ENCODE measurements around the gene KRTAP1-5. TPM values are rescaled to one million over a fixed set of nuclear protein-coding genes. Genes with fewer than 3 reads are reported as not detected.
"Not testable (repeated sequence)": the region's sequence is repeated elsewhere in the genome, so short reads cannot be mapped to it uniquely, and the experiment has no call there.

Gene KRTAP1-5
- total and polyA plus RNA-seq, 2 donors: 0.05 TPM; not detected in 1

GRCh38 chr17:40999563-40999962 lies 27.4 kb downstream of the KRTAP1-5 start, which contains the start of gene KRTAP3-2:
KRTAP3-2 (minus strand) TSS chr17:40999906; CDS start chr17:40999853, 53 bp downstream.
- not testable (repeated sequence) for DNase-seq (ENCODE audit: low read depth in 6 of 9, low spot score in 9 of 9); H3K4me1 ChIP-seq (ENCODE audit: control insufficient read depth in 2 of 2, insufficient read depth in 2 of 2, low read length in 2 of 2); H3K27ac ChIP-seq (ENCODE audit: low read depth in 1 of 2, low read length in 1 of 2); H3K27me3 ChIP-seq (ENCODE audit: control insufficient read depth in 2 of 2, insufficient read depth in 1 of 2, low read length in 1 of 2); H3K9me3 ChIP-seq (ENCODE audit: control insufficient read depth in 2 of 2, insufficient read depth in 1 of 2, low read length in 1 of 2); H3K36me3 ChIP-seq (ENCODE audit: control insufficient read depth in 2 of 2, insufficient read depth in 2 of 2, low read length in 1 of 2); H3K4me3 ChIP-seq (ENCODE audit: low read length in 2 of 2)
- WGBS: 91% methylated on average over 6 of the region's 6 CpGs

GRCh38 chr17:40997361-40997760 lies 29.6 kb downstream of the KRTAP1-5 start:
- no peaks in the 10 kb centered on the region for H3K9me3 ChIP-seq (ENCODE audit: control insufficient read depth in 2 of 2, insufficient read depth in 1 of 2, low read length in 1 of 2)
- no peaks in the 10 kb centered on the region for H3K36me3 ChIP-seq (ENCODE audit: control insufficient read depth in 2 of 2, insufficient read depth in 2 of 2, low read length in 1 of 2)
- no peak for DNase-seq (ENCODE audit: low read depth in 6 of 9, low spot score in 9 of 9)
- H3K27ac ChIP-seq (ENCODE audit: low read depth in 1 of 2, low read length in 1 of 2): no peak overlapping the region
- H3K27me3 ChIP-seq (ENCODE audit: control insufficient read depth in 2 of 2, insufficient read depth in 1 of 2, low read length in 1 of 2): peaks cover 0 to 2% of the 10 kb centered on the region in 2 donors
- no peaks in the 10 kb centered on the region for H3K4me1 ChIP-seq (ENCODE audit: control insufficient read depth in 2 of 2, insufficient read depth in 2 of 2, low read length in 2 of 2)
- WGBS: 91% methylated on average over 2 of the region's 2 CpGs
- no peak overlapping the region for H3K4me3 ChIP-seq (ENCODE audit: low read length in 2 of 2)

GRCh38 chr17:40996829-40997228 lies 30.2 kb downstream of the KRTAP1-5 start:
- Histone ChIP-seq H3K36me3 (ENCODE audit: control insufficient read depth in 2 of 2, insufficient read depth in 2 of 2, low read length in 1 of 2) (no peaks in the 10 kb centered on the region), H3K27ac (ENCODE audit: low read depth in 1 of 2, low read length in 1 of 2) (no peak overlapping the region), H3K4me1 (ENCODE audit: control insufficient read depth in 2 of 2, insufficient read depth in 2 of 2, low read length in 2 of 2) (no peaks in the 10 kb centered on the region), H3K27me3 (ENCODE audit: control insufficient read depth in 2 of 2, insufficient read depth in 1 of 2, low read length in 1 of 2) (peaks cover 0 to 2% of the 10 kb centered on the region in 2 donors), H3K4me3 (ENCODE audit: low read length in 2 of 2) (no peak overlapping the region), H3K9me3 (ENCODE audit: control insufficient read depth in 2 of 2, insufficient read depth in 1 of 2, low read length in 1 of 2) (no peaks in the 10 kb centered on the region)
- 83% methylated on average over 4 of the region's 4 CpGs for WGBS
- DNase-seq (ENCODE audit: low read depth in 6 of 9, low spot score in 9 of 9): no peak

GRCh38 chr17:40995116-40995515 lies 31.9 kb downstream of the KRTAP1-5 start:
- Histone ChIP-seq H3K4me1 (ENCODE audit: control insufficient read depth in 2 of 2, insufficient read depth in 2 of 2, low read length in 2 of 2) (no peaks in the 10 kb centered on the region), H3K27me3 (ENCODE audit: control insufficient read depth in 2 of 2, insufficient read depth in 1 of 2, low read length in 1 of 2) (peaks cover 0 to 2% of the 10 kb centered on the region in 2 donors), H3K36me3 (ENCODE audit: control insufficient read depth in 2 of 2, insufficient read depth in 2 of 2, low read length in 1 of 2) (no peaks in the 10 kb centered on the region), H3K4me3 (ENCODE audit: low read length in 2 of 2) (no peak overlapping the region), H3K27ac (ENCODE audit: low read depth in 1 of 2, low read length in 1 of 2) (no peak overlapping the region), H3K9me3 (ENCODE audit: control insufficient read depth in 2 of 2, insufficient read depth in 1 of 2, low read length in 1 of 2) (no peaks in the 10 kb centered on the region)
- 71% methylated on average over 1 of the region's 1 CpG for WGBS
- DNase-seq (ENCODE audit: low read depth in 6 of 9, low spot score in 9 of 9): no peak

- Histone ChIP-seq H3K27me3 (ENCODE audit: control insufficient read depth in 2 of 2, insufficient read depth in 1 of 2, low read length in 1 of 2) (peaks cover 0 to 2% of the 10 kb centered on the region in 2 donors), H3K27ac (ENCODE audit: low read depth in 1 of 2, low read length in 1 of 2) (no peak within 1 kb of the TSS), H3K4me1 (ENCODE audit: control insufficient read depth in 2 of 2, insufficient read depth in 2 of 2, low read length in 2 of 2) (no peaks in the 10 kb centered on the region), H3K4me3 (ENCODE audit: low read length in 2 of 2) (no peak within 1 kb of the TSS), H3K9me3 (ENCODE audit: control insufficient read depth in 2 of 2, insufficient read depth in 1 of 2, low read length in 1 of 2) (no peaks in the 10 kb centered on the region), H3K36me3 (ENCODE audit: control insufficient read depth in 2 of 2, insufficient read depth in 2 of 2, low read length in 1 of 2) (no peaks in the 10 kb centered on the region)
- WGBS: 37% methylated on average over 4 of the region's 4 CpGs
- DNase-seq (ENCODE audit: low read depth in 6 of 9, low spot score in 9 of 9): no peak
These were observed 33.2 kb downstream of the KRTAP1-5 start, which contains the start of gene KRTAP3-3 for GRCh38 chr17:40993839-40994238. KRTAP3-3 (minus strand) TSS chr17:40994164; CDS start chr17:40994097, 67 bp downstream.

- H3K27me3 ChIP-seq (ENCODE audit: control insufficient read depth in 2 of 2, insufficient read depth in 1 of 2, low read length in 1 of 2): peaks cover 0 to 2% of the 10 kb centered on the region in 2 donors
- DNase-seq (ENCODE audit: low read depth in 6 of 9, low spot score in 9 of 9): no peak
- H3K4me3 ChIP-seq (ENCODE audit: low read length in 2 of 2): no peak overlapping the region
- H3K4me1 ChIP-seq (ENCODE audit: control insufficient read depth in 2 of 2, insufficient read depth in 2 of 2, low read length in 2 of 2): no peaks in the 10 kb centered on the region
- H3K27ac ChIP-seq (ENCODE audit: low read depth in 1 of 2, low read length in 1 of 2): no peak overlapping the region
- H3K9me3 ChIP-seq (ENCODE audit: control insufficient read depth in 2 of 2, insufficient read depth in 1 of 2, low read length in 1 of 2): no peaks in the 10 kb centered on the region
- no peaks in the 10 kb centered on the region for H3K36me3 ChIP-seq (ENCODE audit: control insufficient read depth in 2 of 2, insufficient read depth in 2 of 2, low read length in 1 of 2)
- WGBS: 98% methylated on average over 2 of the region's 2 CpGs
These were observed 33.9 kb downstream of the KRTAP1-5 start for GRCh38 chr17:40993084-40993483.

GRCh38 chr17:40992666-40993065 lies 34.3 kb downstream of the KRTAP1-5 start:
- no peak for DNase-seq (ENCODE audit: low read depth in 6 of 9, low spot score in 9 of 9)
- WGBS: 97% methylated on average over 3 of the region's 3 CpGs
- Histone ChIP-seq H3K27me3 (ENCODE audit: control insufficient read depth in 2 of 2, insufficient read depth in 1 of 2, low read length in 1 of 2) (peaks cover 0 to 2% of the 10 kb centered on the region in 2 donors), H3K9me3 (ENCODE audit: control insufficient read depth in 2 of 2, insufficient read depth in 1 of 2, low read length in 1 of 2) (no peaks in the 10 kb centered on the region), H3K27ac (ENCODE audit: low read depth in 1 of 2, low read length in 1 of 2) (no peak overlapping the region), H3K4me3 (ENCODE audit: low read length in 2 of 2) (no peak overlapping the region), H3K4me1 (ENCODE audit: control insufficient read depth in 2 of 2, insufficient read depth in 2 of 2, low read length in 2 of 2) (no peaks in the 10 kb centered on the region), H3K36me3 (ENCODE audit: control insufficient read depth in 2 of 2, insufficient read depth in 2 of 2, low read length in 1 of 2) (no peaks in the 10 kb centered on the region)

- H3K9me3 ChIP-seq (ENCODE audit: control insufficient read depth in 2 of 2, insufficient read depth in 1 of 2, low read length in 1 of 2): no peaks in the 10 kb centered on the region
- no peaks in the 10 kb centered on the region for H3K36me3 ChIP-seq (ENCODE audit: control insufficient read depth in 2 of 2, insufficient read depth in 2 of 2, low read length in 1 of 2)
- no peak overlapping the region for H3K27ac ChIP-seq (ENCODE audit: low read depth in 1 of 2, low read length in 1 of 2)
- WGBS: 89% methylated on average over 8 of the region's 8 CpGs
- no peak overlapping the region for H3K4me3 ChIP-seq (ENCODE audit: low read length in 2 of 2)
- no peaks in the 10 kb centered on the region for H3K27me3 ChIP-seq (ENCODE audit: control insufficient read depth in 2 of 2, insufficient read depth in 1 of 2, low read length in 1 of 2)
- no peak for DNase-seq (ENCODE audit: low read depth in 6 of 9, low spot score in 9 of 9)
- no peaks in the 10 kb centered on the region for H3K4me1 ChIP-seq (ENCODE audit: control insufficient read depth in 2 of 2, insufficient read depth in 2 of 2, low read length in 2 of 2)
These were observed 40.1 kb downstream of the KRTAP1-5 start for GRCh38 chr17:40986920-40987319.

GRCh38 chr17:40984226-40984625 lies 42.8 kb downstream of the KRTAP1-5 start, which contains the start of gene KRT40:
KRT40 (minus strand) TSS chr17:40984326; CDS start chr17:40984273, 53 bp downstream.
- Histone ChIP-seq H3K27ac (ENCODE audit: low read depth in 1 of 2, low read length in 1 of 2) (no peak within 1 kb of the TSS), H3K4me1 (ENCODE audit: control insufficient read depth in 2 of 2, insufficient read depth in 2 of 2, low read length in 2 of 2) (no peaks in the 10 kb centered on the region), H3K4me3 (ENCODE audit: low read length in 2 of 2) (no peak within 1 kb of the TSS), H3K9me3 (ENCODE audit: control insufficient read depth in 2 of 2, insufficient read depth in 1 of 2, low read length in 1 of 2) (no peaks in the 10 kb centered on the region), H3K36me3 (ENCODE audit: control insufficient read depth in 2 of 2, insufficient read depth in 2 of 2, low read length in 1 of 2) (no peaks in the 10 kb centered on the region), H3K27me3 (ENCODE audit: control insufficient read depth in 2 of 2, insufficient read depth in 1 of 2, low read length in 1 of 2) (no peaks in the 10 kb centered on the region)
- no peak for DNase-seq (ENCODE audit: low read depth in 6 of 9, low spot score in 9 of 9)
- 73% methylated on average over 3 of the region's 3 CpGs for WGBS
